HG03135 (cell line): ENCODE results near the gene RRAGD.
A peak's percentile ranks its signal among the peaks of the same experiment; 100 is the strongest.

Experiments used
- ATAC-seq: cut with Tn5 transposase; IDR thresholded peaks from one replicate; pipeline ENCODE4 v1.9.1; 2021; ENCODE audit warnings: mild to moderate bottlenecking, moderate library complexity; ENCODE audit not compliant: unreplicated experiment

The RRAGD gene, protein sequence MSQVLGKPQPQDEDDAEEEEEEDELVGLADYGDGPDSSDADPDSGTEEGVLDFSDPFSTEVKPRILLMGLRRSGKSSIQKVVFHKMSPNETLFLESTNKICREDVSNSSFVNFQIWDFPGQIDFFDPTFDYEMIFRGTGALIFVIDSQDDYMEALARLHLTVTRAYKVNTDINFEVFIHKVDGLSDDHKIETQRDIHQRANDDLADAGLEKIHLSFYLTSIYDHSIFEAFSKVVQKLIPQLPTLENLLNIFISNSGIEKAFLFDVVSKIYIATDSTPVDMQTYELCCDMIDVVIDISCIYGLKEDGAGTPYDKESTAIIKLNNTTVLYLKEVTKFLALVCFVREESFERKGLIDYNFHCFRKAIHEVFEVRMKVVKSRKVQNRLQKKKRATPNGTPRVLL

DNA sequence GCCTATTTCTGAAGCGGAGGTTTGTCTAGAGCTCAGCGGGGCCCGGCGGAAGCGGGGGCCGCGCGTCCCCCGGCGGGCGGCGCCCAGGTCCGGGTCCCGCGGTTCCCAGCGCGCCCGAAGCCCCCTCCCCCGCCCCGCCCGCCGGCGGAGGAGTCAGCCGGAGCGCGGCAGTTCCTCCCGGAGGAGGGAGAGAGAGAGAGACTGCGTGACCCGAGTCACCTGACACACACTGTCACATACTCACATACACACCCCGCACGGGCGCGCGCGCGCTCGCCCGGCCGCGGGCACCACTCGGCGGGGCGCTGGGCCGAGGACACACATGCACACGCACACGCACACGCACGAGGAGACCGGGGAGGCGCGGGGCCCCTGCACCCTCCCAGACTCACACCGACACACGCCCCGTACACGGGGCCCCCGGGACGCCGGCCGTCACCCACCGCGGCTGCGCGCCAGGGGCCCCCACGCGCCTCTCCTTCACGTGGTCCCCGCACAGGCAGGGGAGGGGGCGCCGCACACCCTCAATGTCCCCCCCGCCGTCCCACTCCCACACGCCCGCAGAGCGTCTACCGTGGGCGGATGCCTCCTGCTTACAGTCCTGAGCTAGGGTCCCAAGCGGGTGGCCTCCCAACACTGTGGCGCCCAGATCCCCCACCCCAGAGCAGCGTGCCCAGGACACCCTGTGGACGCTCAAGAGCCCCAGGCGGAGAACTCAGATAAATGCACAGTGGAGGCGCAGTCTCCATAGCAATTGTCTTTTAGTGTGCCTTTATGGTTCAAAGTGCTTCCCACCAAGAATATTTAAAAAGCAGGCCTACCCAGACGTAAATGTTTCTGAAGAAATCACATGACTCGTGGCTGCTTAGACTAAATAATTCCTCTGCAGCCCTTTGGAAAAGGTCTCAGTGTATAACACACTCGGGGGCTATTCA, at the start of gene RRAGD:
Gene RRAGD (minus strand): TSS at position 203 of the 935 bp plus-strand sequence. CDS start 280 bp downstream, outside the sequence.
- peak; percentile 67 for ATAC-seq

DNA sequence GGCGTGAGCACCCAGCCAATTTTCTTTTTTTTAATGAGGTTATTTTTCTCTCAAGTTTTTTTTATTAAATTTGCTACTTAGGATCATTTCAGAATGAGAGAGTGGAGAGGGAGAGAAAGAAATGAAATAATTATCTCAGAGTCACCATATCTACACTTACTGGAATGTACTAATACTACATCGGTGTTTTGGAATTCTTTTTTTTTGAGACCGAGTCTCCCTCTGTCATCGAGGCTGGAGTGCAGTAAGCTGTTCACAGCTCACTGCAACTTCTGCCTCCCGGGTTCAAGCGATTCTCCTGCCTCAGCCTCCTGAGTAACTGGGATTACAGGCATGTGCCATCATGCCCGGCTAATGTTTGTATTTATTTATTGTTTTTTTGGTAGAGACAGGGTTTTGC, 48.6 kb upstream of the RRAGD start:
- no peak for ATAC-seq

DNA sequence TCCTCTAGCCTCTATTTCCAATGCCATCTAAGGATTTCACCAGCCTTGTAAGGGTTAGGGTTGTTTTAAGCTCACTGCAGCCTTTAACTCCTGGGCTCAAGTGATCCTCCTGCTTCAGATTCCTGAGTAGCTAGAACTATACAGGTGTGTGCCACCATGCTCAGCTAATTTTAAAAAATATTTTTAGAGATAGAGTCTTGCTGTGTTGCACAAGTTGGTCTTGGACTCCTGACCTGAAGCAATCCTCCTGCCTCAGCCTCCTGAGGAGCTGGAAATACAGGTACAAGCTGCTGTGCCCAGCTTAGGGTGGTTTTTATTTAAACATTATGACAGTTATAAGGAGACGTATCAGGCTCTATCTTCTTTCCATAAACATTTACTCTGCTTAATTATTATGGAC, 47.4 kb upstream of the RRAGD start:
- ATAC-seq, result no peak

DNA sequence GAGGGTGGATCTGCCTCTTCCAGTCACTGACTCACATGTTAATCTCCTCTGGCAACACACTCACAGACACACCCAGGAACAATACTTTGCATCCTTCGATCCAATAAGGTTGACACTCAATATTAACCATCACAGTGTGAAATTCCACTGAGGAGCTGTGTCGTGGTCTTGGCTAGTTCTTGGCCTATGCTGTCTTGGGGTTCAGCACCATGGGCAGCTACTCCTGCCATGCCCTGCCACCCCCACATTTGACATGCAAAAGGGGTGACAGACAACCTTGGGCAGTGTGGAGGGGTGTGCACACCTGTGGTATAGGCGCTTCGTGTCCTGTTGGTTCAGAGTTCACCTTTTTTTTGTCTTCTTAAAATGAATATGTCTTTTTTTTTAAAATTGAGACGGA, 46.6 kb upstream of the RRAGD start:
- ATAC-seq, result no peak

DNA sequence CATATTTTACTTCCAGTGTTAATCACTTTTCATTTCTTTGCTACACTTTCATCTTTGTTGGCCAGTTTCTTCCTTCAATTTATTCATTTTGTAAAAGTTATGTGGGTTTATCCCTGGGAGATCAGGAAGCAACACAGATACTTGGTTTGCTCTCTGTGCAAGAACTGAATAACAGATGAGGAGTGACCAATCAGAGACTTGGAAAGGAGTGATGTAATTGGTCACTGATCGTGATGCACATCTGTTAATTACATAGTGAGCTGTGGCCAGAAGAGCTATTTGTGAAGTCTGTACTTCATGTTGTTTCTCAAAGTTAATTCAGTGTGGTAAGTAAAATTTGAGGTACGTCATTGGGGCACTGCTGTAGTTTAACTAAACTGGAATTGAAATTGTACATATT, 42.2 kb upstream of the RRAGD start:
- ATAC-seq, result no peak

DNA sequence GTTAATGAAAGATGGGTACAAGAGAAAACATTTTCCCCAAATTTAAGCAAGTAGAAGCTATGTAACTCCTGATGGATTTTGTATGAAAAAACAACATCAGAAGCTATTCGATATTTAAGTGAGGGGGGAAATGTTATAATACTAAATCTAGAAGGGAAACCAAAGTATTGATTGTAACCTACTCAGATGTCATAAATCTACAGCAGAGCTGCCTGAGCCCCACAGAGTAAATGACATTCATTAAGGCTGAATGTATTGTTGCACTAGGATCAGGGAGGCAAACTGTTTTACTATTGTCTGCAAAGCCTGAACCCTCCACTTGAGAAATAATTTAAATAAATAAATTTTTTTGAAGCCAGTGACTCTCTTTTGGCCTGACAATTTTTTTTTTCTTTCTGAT, 40.2 kb upstream of the RRAGD start:
- ATAC-seq, result no peak

DNA sequence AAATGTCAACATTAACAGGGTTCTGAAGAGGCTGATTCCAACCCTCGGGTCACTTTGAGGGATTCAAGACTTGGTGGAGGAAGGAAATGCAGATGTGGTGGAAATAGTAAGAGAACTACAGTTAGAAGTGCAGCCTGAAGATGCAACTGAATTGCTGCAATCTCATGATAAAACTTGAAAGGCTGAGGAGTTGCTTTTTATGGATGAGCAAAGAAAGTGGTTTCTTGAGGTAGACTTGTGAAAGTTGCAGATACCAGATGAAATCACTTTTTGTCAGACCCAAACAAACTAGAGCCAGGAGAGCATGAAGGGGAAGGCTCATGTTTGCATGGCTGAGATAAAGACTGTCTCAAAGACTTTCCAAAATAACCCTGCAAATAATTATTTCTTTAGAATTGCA, 37.1 kb upstream of the RRAGD start:
- no peak for ATAC-seq

DNA sequence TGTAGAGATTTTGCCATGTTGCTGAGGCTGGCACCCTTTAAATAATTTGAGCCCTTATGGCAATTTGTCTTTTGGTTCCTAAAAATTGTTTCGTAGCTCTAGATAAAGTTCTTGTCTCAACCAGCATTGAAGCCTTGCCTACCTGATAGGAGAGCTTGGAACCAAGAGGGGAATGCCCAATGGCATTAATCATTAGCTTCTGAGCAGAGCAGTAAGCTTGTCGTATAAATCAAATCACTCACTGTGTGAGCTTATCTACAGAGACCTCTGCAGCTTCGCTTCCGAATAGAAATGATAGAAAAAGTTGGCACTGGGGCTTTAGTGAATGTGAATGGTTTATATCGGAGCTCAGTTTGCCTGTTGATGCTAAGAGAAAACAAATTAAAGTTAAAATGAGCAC, 31.6 kb upstream of the RRAGD start:
- no peak for ATAC-seq

DNA sequence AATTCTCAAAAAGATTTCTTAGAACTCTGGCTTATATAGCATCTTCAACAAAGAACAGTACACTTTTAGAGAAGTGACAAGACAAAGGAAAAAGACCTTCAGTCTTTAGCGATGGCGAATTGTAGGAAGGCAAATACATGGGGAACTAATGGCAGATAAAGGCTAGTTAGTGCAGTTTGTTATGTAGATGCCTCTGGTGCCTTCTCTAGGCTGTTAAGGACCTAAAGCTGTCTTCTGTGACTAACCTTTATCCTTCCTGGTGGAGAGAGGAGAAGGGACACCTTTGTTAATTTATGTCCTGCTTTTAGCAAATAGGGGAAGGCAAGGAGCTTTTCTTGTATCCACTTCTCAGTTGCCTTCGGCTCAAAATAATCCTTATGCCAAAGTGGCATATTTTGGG, 28.1 kb upstream of the RRAGD start:
- no peak for ATAC-seq

DNA sequence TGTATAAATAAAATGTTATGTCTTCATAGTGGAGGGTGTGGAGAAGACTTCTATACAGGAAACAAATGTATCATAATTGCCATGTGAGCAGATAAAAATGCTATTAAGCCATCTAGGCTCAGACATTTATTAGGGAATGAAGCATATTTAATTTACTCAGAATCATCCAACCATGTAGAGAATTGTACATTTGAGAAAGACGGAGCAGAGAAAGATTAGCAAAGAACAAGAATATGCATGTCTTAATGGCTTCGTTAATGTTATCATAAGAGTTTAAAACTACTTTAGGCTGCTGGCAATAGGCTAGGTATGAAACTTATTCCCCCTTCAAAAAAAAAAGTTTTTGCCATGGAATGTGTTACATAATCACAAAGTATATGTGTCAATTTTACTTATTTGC, 26.9 kb upstream of the RRAGD start:
- no peak for ATAC-seq

DNA sequence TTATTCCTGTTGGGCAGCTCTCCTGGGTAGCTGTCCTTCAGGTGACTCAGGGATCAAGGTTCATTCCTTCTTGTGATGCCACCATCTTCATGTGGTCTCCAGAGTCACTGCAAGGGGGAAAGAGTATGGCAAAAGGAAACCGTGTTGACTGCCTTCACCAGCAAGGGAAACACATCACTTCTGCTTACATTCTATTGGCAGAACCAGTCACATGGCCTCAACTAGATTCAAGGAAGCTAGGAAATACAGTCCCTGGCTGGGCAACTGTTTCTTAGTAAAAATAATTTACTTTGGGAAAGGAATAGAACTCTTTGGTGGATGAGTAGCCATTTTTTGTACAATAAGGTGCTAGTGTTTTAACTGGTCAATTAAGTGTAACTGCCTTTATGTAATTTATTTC, 26.2 kb upstream of the RRAGD start:
- no peak for ATAC-seq

DNA sequence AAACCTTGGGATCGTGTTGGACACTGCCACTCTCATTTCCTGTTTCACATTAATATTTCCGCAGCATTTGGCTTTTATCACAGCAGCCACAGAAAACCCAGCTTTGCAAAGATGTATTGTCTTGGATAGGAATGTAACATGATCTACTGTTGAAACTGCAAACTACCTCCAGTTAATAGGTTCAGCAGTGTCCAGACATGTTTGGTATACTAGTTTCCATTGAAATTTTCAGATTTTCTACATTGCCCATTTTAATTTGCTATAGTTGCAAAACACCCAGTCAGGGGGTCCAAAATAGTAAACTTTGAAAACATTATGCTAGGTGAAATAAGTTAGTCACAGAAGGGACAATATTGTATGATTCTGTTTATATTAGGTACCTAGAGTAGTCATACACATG, 24.2 kb upstream of the RRAGD start:
- ATAC-seq, result no peak

DNA sequence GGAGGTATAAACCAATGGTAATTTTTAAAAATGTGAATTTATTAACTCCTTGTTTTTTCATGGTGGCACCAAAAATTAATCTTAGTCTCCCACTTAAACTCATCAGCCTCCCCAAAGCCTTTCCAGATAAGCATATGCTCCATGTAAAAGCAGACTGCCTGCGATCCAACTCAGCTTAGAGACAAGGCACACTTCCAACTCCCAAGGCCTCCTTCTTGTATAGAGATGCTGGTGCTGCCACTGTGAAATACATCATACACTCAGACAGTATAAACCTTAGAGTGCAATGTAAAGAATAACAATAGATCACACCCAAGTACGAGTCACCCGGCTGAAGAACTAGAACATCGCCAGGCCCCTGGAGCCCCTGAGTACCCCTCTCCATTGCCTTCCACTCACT, 22.9 kb upstream of the RRAGD start:
- no peak for ATAC-seq

DNA sequence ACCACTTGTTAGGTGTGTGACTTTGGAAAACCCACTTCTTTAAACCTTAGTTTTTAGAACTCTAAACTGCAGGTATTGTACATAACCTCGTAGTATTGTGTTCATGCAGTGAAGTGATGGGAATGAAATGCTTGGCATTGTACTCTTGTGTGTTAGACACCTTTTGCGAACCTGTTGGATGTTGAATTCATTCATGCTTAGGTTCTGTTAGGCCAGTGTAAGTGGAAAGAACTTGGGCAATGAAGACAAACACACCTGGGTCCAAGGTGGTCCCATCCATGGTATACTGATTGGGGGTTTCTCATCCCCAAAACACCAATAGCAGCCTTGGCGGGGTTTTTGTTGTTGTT, 22.1 kb upstream of the RRAGD start:
- ATAC-seq, result no peak

DNA sequence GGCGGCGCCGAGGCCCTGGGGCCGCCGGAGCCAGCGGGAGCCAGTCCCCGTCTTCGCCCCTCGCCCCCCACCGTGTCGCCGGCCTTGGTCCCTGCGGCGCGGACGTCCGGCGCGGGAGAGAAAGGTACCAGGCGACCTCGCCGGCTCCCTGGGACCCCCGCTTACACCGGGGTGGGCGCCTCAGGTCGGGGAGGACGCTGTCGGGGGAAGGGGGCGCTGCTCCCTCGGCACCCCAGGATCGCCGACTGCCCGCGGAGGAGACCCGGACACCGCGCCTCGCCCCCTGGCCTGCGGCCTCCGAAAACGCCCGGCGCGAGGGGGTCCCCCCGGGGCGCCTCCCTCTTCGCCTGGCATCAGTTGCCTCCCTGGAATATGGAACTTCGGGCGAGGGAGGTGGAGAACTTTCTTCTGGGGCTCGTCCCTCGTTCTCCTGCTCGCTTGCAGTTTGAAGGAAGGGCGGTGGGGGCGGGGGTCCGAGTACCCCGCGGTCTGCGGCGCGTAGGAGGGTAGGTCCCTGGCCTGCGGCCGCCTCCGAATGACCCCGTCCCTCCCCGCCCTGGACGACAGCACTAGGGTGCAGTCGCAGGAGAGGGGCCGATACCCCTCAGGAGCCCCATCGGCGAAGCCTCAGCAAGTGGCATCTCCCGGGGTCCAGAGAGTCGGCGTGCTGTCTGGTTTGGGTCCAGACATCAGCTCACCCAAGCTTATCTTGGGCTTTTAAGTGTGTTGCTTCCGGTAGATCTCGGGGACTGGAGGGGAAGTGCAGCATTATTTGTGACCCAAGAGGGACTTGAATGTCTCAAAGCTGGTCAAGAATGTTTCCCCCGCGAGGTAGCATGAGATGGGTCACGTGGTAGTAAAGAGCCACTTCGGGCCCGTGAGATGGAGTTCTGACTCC, 21.4 kb upstream of the RRAGD start:
- peak; percentile 34 for ATAC-seq

DNA sequence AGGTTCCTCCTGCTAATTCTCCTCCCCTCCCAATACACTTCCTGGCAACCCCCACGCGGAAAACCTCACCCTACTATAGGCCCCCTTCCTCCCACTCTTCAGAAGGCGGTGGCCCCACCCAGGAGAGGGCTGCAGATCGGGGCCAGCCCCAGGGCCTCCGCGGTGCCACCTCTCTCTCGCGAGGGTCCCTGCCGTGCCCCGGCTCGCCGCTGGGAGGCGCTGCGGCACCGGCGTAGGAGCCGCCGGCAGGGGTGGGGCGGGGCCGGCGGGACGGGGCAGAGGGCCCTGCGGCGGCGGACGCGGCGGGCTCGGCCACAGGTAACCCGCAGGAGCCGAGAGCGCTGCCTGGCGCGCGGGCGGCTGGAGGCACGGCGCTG, 20.8 kb upstream of the RRAGD start, which contains the start of gene ANKRD6:
Gene ANKRD6 (plus strand): TSS at position 278 of the 377 bp plus-strand sequence. CDS start 133,825 bp downstream, outside the sequence.
- ATAC-seq, result peak; percentile 91

DNA sequence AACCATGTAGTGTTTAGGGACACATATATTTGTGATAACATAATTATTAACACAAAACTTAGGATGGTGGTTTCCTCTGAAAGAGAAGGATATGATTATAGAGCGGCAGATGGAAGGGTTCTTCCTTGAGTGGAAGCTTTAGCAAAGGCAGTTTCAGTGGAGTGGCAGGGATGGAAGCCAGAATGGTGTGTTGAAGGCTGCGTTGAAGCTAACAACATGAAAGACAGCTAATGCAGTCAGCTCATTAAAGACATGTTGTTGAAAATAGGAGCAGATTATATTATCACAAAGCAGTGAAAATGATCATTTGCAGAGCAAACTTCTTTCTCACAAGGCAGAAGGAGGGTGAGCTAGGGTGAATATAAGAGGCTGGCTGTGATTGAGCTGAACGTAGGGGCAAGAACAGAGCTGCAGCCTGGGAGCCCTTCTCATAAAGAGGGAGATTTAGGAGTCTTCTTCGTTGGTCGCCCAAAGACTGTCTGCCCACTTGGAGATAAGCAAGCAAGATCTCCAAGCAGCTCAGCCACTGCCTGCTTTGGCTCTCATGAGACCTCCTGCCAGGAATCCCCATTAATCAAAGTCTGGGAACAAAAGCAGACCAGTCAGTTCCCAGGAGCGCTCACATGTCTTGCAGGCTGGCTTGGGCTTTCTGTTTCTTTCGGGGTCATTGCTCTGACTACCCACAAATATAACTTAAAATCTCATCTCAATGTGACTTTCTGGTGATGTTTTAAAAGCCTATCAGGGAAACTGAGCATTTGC, 18.3 kb upstream of the RRAGD start:
- ATAC-seq, result no peak

DNA sequence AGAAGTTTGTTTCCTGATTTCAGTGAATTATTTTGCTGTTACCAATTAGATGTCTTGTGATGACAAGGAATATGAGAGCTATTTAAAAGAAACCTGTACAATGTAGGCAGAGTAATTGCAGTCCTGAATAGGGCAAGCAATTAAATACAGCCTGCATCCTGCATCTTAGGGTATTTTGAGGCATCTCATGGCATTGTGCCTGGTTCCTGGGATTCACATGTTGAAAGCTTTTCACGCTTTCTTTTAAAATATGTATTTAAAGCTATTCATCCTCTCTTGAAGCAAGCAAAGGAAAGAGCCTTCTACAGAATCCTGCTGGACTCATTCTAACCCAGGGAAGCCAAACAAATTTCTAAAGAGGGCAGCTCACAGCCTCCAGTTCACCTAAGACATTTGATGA, 4.7 kb upstream of the RRAGD start:
- ATAC-seq, result no peak

DNA sequence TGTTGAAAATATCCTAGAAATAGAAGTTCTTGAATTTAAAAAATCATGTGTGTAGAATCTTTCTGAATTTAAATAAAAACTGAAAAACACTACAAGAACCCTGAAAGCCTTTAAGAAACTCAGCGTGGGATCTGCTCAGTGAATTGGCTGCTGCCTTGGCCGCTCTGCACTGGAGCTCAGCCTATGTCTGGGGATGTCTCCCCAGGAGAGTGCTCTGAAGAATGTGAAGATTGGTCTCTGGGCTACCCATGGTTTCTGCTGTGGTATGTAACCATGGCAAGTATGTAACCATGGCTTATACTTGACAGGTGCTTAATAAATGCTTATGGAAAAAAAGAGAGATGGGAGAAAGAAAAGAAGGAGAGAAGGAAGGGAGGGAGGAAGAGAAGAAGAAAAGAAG, 3.1 kb upstream of the RRAGD start:
- ATAC-seq, result no peak

DNA sequence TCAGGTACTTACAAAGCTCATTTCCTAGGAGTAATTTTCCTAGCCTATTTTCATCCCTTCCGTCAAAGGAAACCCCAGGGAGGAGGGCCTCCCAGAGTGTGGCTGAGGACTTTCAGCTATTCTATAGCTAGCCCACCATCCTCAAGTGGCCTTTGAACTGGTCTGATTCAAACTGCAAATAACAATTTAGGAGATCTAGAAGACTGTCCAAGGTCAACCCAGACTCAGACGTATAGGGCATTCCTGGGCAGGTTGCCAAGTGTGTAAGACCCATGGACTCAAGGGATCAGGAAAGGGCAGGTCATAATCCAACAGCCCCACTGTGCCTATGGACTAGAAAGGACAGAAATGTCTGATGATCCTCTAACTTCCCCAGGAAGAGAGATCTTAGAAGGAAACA, 2.1 kb upstream of the RRAGD start:
- ATAC-seq, result no peak
